ENCODE measurements around the gene C17orf50. TPM values are rescaled to one million over a fixed set of nuclear protein-coding genes. Genes with fewer than 3 reads are reported as not detected.

Gene C17orf50
- polyA plus RNA-seq, 2 of the 4 experiments (the other 2 are of a cell fraction): 0.19 to 0.22 TPM

GRCh38 chr17:35729405-35729833, 31.3 kb upstream of the C17orf50 start (continued):
- TF ChIP-seq USF2 (IDR thresholded peaks at IDR 0.05) (no peak), RFX5 (IDR thresholded peaks at IDR 0.05) (no peak), POLR2AphosphoS2 (conservative IDR thresholded peaks at IDR 0.05; ENCODE audit: low read length) (no peak), ELK1 (IDR thresholded peaks at IDR 0.05; ENCODE audit: low read depth, low read length) (no peak)

GRCh38 chr17:35730400-35731005, 30.2 kb upstream of the C17orf50 start:
- 90% methylated on average over 10 of the region's 10 CpGs for WGBS (ENCODE audit: missing lambda C conversion rate)
- Histone ChIP-seq H3K9me3 (no peaks in the 10 kb centered on the region), H3K4me3 (no peak overlapping the region), H3K27ac (no peak overlapping the region), H3K4me1 (0 out of 3 replicates have a peak, but pooled peaks cover 4% of the 10 kb centered on the region), H3K4me2 (no peak overlapping the region)
- POLR2A ChIA-PET: no interaction called here
- TF ChIP-seq ESRRA (IDR thresholded peaks at IDR 0.05; ENCODE audit: borderline replicate concordance, low read length) (no peak), MAFK (IDR thresholded peaks at IDR 0.05; ENCODE audit: partially characterized antibody) (no peak), EHF (CRISPR knock-in tag; IDR thresholded peaks at IDR 0.05) (no peak), ZFP36 (IDR thresholded peaks at IDR 0.05; ENCODE audit: borderline replicate concordance, partially characterized antibody) (no peak)
- ATAC-seq (no peak), DNase-seq (ENCODE audit: low read depth in 1 of 2, low spot score in 1 of 2) (no peak), FAIRE-seq (no peak)
- CTCF ChIA-PET: interaction anchor here (1.3 to 27.6 kb wide), 7 partner anchors 9 to 119 kb away, joined by 3 to 377 read pairs (median 8); partner anchors contain the start of gene GAS2L2

- ATAC-seq: peak; percentile 37 to 59; a peak in 4 of 6 replicates
- ChIA-PET CTCF (interaction anchor here (1.3 to 27.6 kb wide), 5 partner anchors 9 to 119 kb away, joined by 7 to 377 read pairs (median 12); partner anchors contain the start of gene GAS2L2), POLR2A (no interaction called here)
- H3K9me3 ChIP-seq: no peaks in the 10 kb centered on the region
- TF ChIP-seq HEYL (CRISPR knock-in tag; IDR thresholded peaks at IDR 0.05) (no peak), FOSL2 (IDR thresholded peaks at IDR 0.05) (no peak), FOSL2 (CRISPR knock-in tag; IDR thresholded peaks at IDR 0.05) (no peak), EHMT2 (IDR thresholded peaks at IDR 0.05; ENCODE audit: low read depth) (no peak), HOXA7 (CRISPR knock-in tag; IDR thresholded peaks at IDR 0.05) (no peak), CBX8 (IDR thresholded peaks at IDR 0.05) (no peak), RFX5 (IDR thresholded peaks at IDR 0.05) (no peak), HDAC2 (IDR thresholded peaks at IDR 0.05) (no peak)
- peak within 1 kb of the TSS; percentile 31 to 82; a peak in 4 of 6 replicates for H3K27ac ChIP-seq
- H3K4me1 ChIP-seq: no peaks in the 10 kb centered on the region
- WGBS (ENCODE audit: missing lambda C conversion rate): 63% methylated on average over 8 of the region's 44 CpGs
- DNase-seq (ENCODE audit: low read depth in 1 of 2, low spot score in 1 of 2): no peak
- no peak for FAIRE-seq
- H3K4me3 ChIP-seq: peak within 1 kb of the TSS; percentile 43
- H3K4me2 ChIP-seq: peak within 1 kb of the TSS; percentile 72
These were observed 29.3 kb upstream of the C17orf50 start, which contains the start of gene RASL10B for GRCh38 chr17:35731239-35731916. TSS of gene RASL10B (plus strand) at chr17:35731639. CDS start at chr17:35735185, 3,546 bp downstream.

- no peaks in the 10 kb centered on the region for H3K4me1 ChIP-seq
- TF ChIP-seq CBX8 (IDR thresholded peaks at IDR 0.05) (no peak), HMGXB4 (CRISPR knock-in tag; IDR thresholded peaks at IDR 0.05; ENCODE audit: borderline replicate concordance) (no peak), JUNB (IDR thresholded peaks at IDR 0.05) (no peak), POLR2A (IDR thresholded peaks at IDR 0.05; ENCODE audit: low read length) (no peak), MAZ (IDR thresholded peaks at IDR 0.05; ENCODE audit: borderline replicate concordance, low read depth, low read length) (no peak), SREBF2 (IDR thresholded peaks at IDR 0.05) (no peak), CBX2 (IDR thresholded peaks at IDR 0.05; ENCODE audit: borderline replicate concordance, low read depth) (no peak), HOXA7 (CRISPR knock-in tag; IDR thresholded peaks at IDR 0.05) (no peak), HES2 (IDR thresholded peaks at IDR 0.05) (no peak), RFX5 (IDR thresholded peaks at IDR 0.05) (no peak), NFE2L2 (conservative IDR thresholded peaks at IDR 0.05; ENCODE audit: low read length) (no peak), PHF8 (IDR thresholded peaks at IDR 0.05; ENCODE audit: borderline replicate concordance, low read depth) (no peak), POLR2AphosphoS2 (conservative IDR thresholded peaks at IDR 0.05; ENCODE audit: low read length) (no peak)
These were observed 28.5 kb upstream of the C17orf50 start for GRCh38 chr17:35731917-35732805.

More at GRCh38 chr17:35731917-35732805, 28.5 kb upstream of the C17orf50 start:
- Histone ChIP-seq H3K27ac (peak overlapping the region in 1 of 2 experiments; percentile 82; a peak in 3 of 6 replicates), H3K4me3 (peak overlapping the region; percentile 43; the same call in 2 of the 3 replicates), H3K4me2 (peak overlapping the region; percentile 72), H3K9me3 (no peaks in the 10 kb centered on the region)
- peak in 1 of 2 experiments; percentile 9; a peak in 3 of 6 replicates for ATAC-seq
- no peak for FAIRE-seq
- POLR2A ChIA-PET: no interaction called here
- CTCF ChIA-PET: interaction anchor here (1.4 to 27.6 kb wide), 5 partner anchors 13 to 120 kb away, joined by 3 to 377 read pairs (median 12); partner anchors contain the start of gene GAS2L2
- WGBS (ENCODE audit: missing lambda C conversion rate): 89% methylated on average over 31 of the region's 47 CpGs
- no peak for DNase-seq (ENCODE audit: low read depth in 1 of 2, low spot score in 1 of 2)

All from A549 (cell line).